Stimulated activated CD8-positive, alpha-beta memory T cell treated with anti-CD3 and anti-CD28 coated beads, Interleukin-2, amount 100 ng/mL, for 48 hours (primary cell): ENCODE data around the gene LSR.
"Not testable (repeated sequence)": the region's sequence is repeated elsewhere in the genome, so short reads cannot be mapped to it uniquely, and the experiment has no call there.

Experiments used
- DNase-seq, 2 donors: peaks; one replicate each; pipeline ENCODE4 v3.0.0-alpha.2; 2020; ENCODE audit warnings: low read depth in 2 of 2

LSR gene

GRCh38 chr19:35217649-35217990 is 31.2 kb upstream of the LSR start:
- no peak for DNase-seq

GRCh38 chr19:35219008-35219407 is 29.8 kb upstream of the LSR start:
- no peak for DNase-seq

- no peak for DNase-seq
These were observed 28.4 kb upstream of the LSR start for GRCh38 chr19:35220315-35220921.

- DNase-seq: not testable (repeated sequence)
These were observed 27.7 kb upstream of the LSR start for GRCh38 chr19:35220973-35221590.

- no peak for DNase-seq
These were observed 26.3 kb upstream of the LSR start for GRCh38 chr19:35222373-35223015.

- DNase-seq: no peak
These were observed 25.6 kb upstream of the LSR start for GRCh38 chr19:35223084-35223790.

- DNase-seq: no peak
These were observed 24.8 kb upstream of the LSR start for GRCh38 chr19:35223862-35224505.

GRCh38 chr19:35224681-35225571 is 23.9 kb upstream of the LSR start:
- DNase-seq: no peak

- no peak for DNase-seq
These were observed 22.9 kb upstream of the LSR start for GRCh38 chr19:35225951-35226350.

- no peak for DNase-seq
These were observed 22.1 kb upstream of the LSR start for GRCh38 chr19:35226748-35227147.

GRCh38 chr19:35228177-35228930 is 20.4 kb upstream of the LSR start, which contains the start of gene FAM187B:
FAM187B (minus strand) TSS chr19:35228739; CDS start chr19:35228680, 59 bp downstream.
- DNase-seq: no peak

- DNase-seq: no peak
These were observed 19.2 kb upstream of the LSR start for GRCh38 chr19:35229601-35230000.

- DNase-seq: no peak
These were observed 16.7 kb upstream of the LSR start for GRCh38 chr19:35231956-35232645.

GRCh38 chr19:35232912-35233311 is 15.9 kb upstream of the LSR start:
- DNase-seq: no peak

GRCh38 chr19:35236638-35237400 is 12.0 kb upstream of the LSR start:
- DNase-seq: no peak

- DNase-seq: not testable (repeated sequence)
These were observed 9.2 kb upstream of the LSR start for GRCh38 chr19:35239597-35239996.

GRCh38 chr19:35240327-35240726 is 8.5 kb upstream of the LSR start:
- DNase-seq: no peak

GRCh38 chr19:35241417-35241816 is 7.4 kb upstream of the LSR start:
- DNase-seq: no peak

GRCh38 chr19:35246466-35247092 is 2.2 kb upstream of the LSR start:
- no peak for DNase-seq
